HG02840 (cell line): ENCODE data around the gene GCK.
"Not testable (repeated sequence)": the region's sequence is repeated elsewhere in the genome, so short reads cannot be mapped to it uniquely, and the experiment has no call there.

ENCODE experiments used
- ATAC-seq: cut with Tn5 transposase; IDR thresholded peaks from one replicate; pipeline ENCODE4 v1.9.1; 2021; ENCODE audit warnings: mild to moderate bottlenecking, moderate library complexity, moderate number of reproducible peaks; ENCODE audit not compliant: unreplicated experiment, low FRiP score

Gene GCK

GRCh38 chr7:44145969-44146911 is 43.0 kb downstream of the GCK start:
- no peak for ATAC-seq

- ATAC-seq: no peak
Measured at GRCh38 chr7:44145479-44145968, 43.7 kb downstream of the GCK start.

- ATAC-seq: no peak
Measured at GRCh38 chr7:44144968-44145478, 44.2 kb downstream of the GCK start.

- no peak for ATAC-seq
Measured at GRCh38 chr7:44144426-44144967, 44.7 kb downstream of the GCK start.

GRCh38 chr7:44143646-44144250 is 45.5 kb downstream of the GCK start:
- no peak for ATAC-seq

- ATAC-seq: no peak
Measured at GRCh38 chr7:44142028-44142427, 47.2 kb downstream of the GCK start.

- ATAC-seq: no peak
Measured at GRCh38 chr7:44141221-44141850, 47.9 kb downstream of the GCK start, which contains the start of gene MYL7. MYL7 (minus strand) TSS chr7:44141332; CDS start chr7:44141305, 27 bp downstream.

- ATAC-seq: no peak
Measured at GRCh38 chr7:44140341-44140740, 48.9 kb downstream of the GCK start.

- no peak for ATAC-seq
Measured at GRCh38 chr7:44139311-44140010, 49.8 kb downstream of the GCK start.

GRCh38 chr7:44138698-44139097 is 50.5 kb downstream of the GCK start:
- no peak for ATAC-seq

GRCh38 chr7:44136731-44137130 is 52.5 kb downstream of the GCK start:
- ATAC-seq: no peak

- no peak for ATAC-seq
Measured at GRCh38 chr7:44134943-44135628, 54.2 kb downstream of the GCK start.

- no peak for ATAC-seq
Measured at GRCh38 chr7:44133295-44133694, 55.9 kb downstream of the GCK start.

- ATAC-seq: no peak
Measured at GRCh38 chr7:44132039-44132438, 57.2 kb downstream of the GCK start.

GRCh38 chr7:44131173-44132029 is 57.8 kb downstream of the GCK start:
- no peak for ATAC-seq

- ATAC-seq: no peak
Measured at GRCh38 chr7:44128721-44129582, 60.3 kb downstream of the GCK start.

- no peak for ATAC-seq
Measured at GRCh38 chr7:44127161-44127560, 62.1 kb downstream of the GCK start.

- not testable (repeated sequence) for ATAC-seq
Measured at GRCh38 chr7:44126574-44126973, 62.7 kb downstream of the GCK start.
